Activated naive CD4-positive, alpha-beta T cell treated with anti-CD3 and anti-CD28 coated beads for 36 hours (primary cell): ENCODE data around the gene C20orf141. TPM values are rescaled to one million over a fixed set of nuclear protein-coding genes. Genes with fewer than 3 reads are reported as not detected.

Experiments
- CTCF ChIA-PET: fragments of 350-600 bp; sonication (Branson Sonifier 250); formaldehyde crosslinking; loops from one replicate; lab custom pipeline; 2021; ENCODE audit warnings: antibody characterized with exemption; lab: Charles Lee
- DNase-seq: peaks from one replicate; pipeline ENCODE4 v3.0.0-alpha.2; 2020
- H3K27ac Mint-ChIP-seq: one replicate; pipeline ENCODE4 v1.8.0; 2021; ENCODE audit warnings: mild to moderate bottlenecking, mixed read lengths
- H3K27me3 Mint-ChIP-seq: one replicate; pipeline ENCODE4 v1.8.0; 2021; ENCODE audit warnings: low read depth, mixed read lengths
- H3K36me3 Mint-ChIP-seq: one replicate; pipeline ENCODE4 v1.8.0; 2021; ENCODE audit warnings: low read depth, mixed read lengths
- H3K4me1 Mint-ChIP-seq: one replicate; pipeline ENCODE4 v1.8.0; 2021; ENCODE audit warnings: low read depth, mixed read lengths
- H3K4me3 Mint-ChIP-seq: one replicate; pipeline ENCODE4 v1.8.0; 2021; ENCODE audit warnings: mild to moderate bottlenecking, moderate library complexity, mixed read lengths
- H3K9me3 Mint-ChIP-seq: one replicate; pipeline ENCODE4 v1.8.0; 2021; ENCODE audit warnings: mixed read lengths
- intact Hi-C: fragments of 100-400 bp; cut with micrococcal nuclease; formaldehyde crosslinking; loops from one replicate; pipeline ENCODE4 v1.15.1; 2023
- total RNA-seq, 2 experiments: library from RNA; stranded (reverse); gene quantifications; one replicate each; pipeline ENCODE4 v1.2.3, GENCODE V29; 2021

C20orf141 gene
- total RNA-seq, 2 experiments from 2014 or later, result not detected

- CTCF ChIA-PET, result no interaction called here
- Mint-ChIP-seq H3K4me1 (peaks cover 37% of the 10 kb centered on the region), H3K36me3 (peaks cover 2% of the 10 kb centered on the region), H3K27ac (peak overlapping the region; percentile 54), H3K4me3 (no peak overlapping the region), H3K27me3 (no peaks in the 10 kb centered on the region), H3K9me3 (no peaks in the 10 kb centered on the region)
- DNase-seq, result no peak
- intact Hi-C loops, result no loop called here
Measured at GRCh38 chr20:2845607-2846006, 30.8 kb downstream of the C20orf141 start.

DNA sequence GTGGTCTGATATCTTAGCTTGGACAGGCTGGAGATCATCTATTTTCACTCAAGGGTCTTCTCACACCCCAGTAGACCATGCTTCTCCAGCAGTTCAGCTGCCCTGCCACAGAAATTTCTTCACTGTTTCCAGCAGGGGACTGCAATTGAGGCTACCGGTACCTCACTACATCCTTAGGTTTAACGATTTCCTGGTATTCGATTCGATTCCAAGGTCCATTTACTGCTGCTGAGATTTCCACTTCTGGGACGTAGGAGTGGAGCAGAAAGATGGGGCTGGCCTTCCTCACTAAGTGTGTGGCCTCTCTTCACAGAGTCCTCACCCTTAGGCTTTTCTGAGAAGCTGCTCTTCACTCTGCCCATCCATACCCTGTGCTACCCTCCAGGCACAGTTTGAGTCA is 31.9 kb downstream of the C20orf141 start:
- CTCF ChIA-PET, result no interaction called here
- no peak overlapping the region for H3K27ac Mint-ChIP-seq
- DNase-seq, result no peak
- no peaks in the 10 kb centered on the region for H3K27me3 Mint-ChIP-seq
- H3K36me3 Mint-ChIP-seq, result peaks cover 2% of the 10 kb centered on the region
- peaks cover 36% of the 10 kb centered on the region for H3K4me1 Mint-ChIP-seq
- intact Hi-C loops, result no loop called here
- no peaks in the 10 kb centered on the region for H3K9me3 Mint-ChIP-seq
- no peak overlapping the region for H3K4me3 Mint-ChIP-seq

DNA sequence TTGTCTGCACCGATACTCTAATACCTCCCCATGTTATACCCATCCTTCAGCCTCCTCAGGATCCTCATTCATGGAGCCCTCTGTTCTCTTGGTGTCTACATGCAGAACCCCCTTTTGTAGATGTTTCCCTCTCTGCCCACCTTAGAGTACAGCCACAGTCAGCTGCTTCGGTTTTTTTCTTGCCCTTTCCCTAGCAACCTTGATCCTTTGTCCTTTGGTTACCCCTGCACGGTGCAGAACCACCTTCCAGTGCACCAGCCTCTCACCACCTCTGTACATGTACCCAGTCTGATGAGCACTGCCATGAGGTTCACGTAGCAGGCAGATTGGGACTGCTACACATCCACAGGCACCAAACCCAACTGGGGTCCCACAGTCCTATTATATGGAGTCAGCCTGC is 33.0 kb downstream of the C20orf141 start:
- H3K9me3 Mint-ChIP-seq, result no peaks in the 10 kb centered on the region
- H3K4me1 Mint-ChIP-seq, result peaks cover 42% of the 10 kb centered on the region
- H3K27me3 Mint-ChIP-seq, result no peaks in the 10 kb centered on the region
- no peak for DNase-seq
- intact Hi-C loops, result no loop called here
- no peak overlapping the region for H3K27ac Mint-ChIP-seq
- H3K36me3 Mint-ChIP-seq, result peaks cover 3% of the 10 kb centered on the region
- CTCF ChIA-PET, result no interaction called here
- no peak overlapping the region for H3K4me3 Mint-ChIP-seq

GRCh38 chr20:2849529-2849928 is 34.7 kb downstream of the C20orf141 start:
- Mint-ChIP-seq H3K36me3 (peaks cover 3% of the 10 kb centered on the region), H3K4me3 (no peak overlapping the region), H3K27me3 (no peaks in the 10 kb centered on the region), H3K4me1 (peaks cover 27% of the 10 kb centered on the region), H3K27ac (peak overlapping the region; percentile 18), H3K9me3 (no peaks in the 10 kb centered on the region)
- intact Hi-C loops, result no loop called here
- CTCF ChIA-PET, result interaction anchor here (0.5 to 1.0 kb wide), 2 partner anchors 97 to 109 kb away, joined by 4 to 5 read pairs; no protein-coding TSS in a partner anchor
- no peak for DNase-seq

GRCh38 chr20:2851086-2851485 is 36.3 kb downstream of the C20orf141 start:
- Mint-ChIP-seq H3K36me3 (peaks cover 3% of the 10 kb centered on the region), H3K27ac (no peak overlapping the region), H3K4me3 (no peak overlapping the region), H3K27me3 (no peaks in the 10 kb centered on the region), H3K9me3 (no peaks in the 10 kb centered on the region), H3K4me1 (peaks cover 18% of the 10 kb centered on the region)
- CTCF ChIA-PET, result interaction anchor here (0.6 to 1.6 kb wide), 7 partner anchors 10 to 163 kb away, joined by 3 to 4 read pairs (median 4); no protein-coding TSS in a partner anchor
- intact Hi-C loops, result no loop called here
- no peak for DNase-seq

DNA sequence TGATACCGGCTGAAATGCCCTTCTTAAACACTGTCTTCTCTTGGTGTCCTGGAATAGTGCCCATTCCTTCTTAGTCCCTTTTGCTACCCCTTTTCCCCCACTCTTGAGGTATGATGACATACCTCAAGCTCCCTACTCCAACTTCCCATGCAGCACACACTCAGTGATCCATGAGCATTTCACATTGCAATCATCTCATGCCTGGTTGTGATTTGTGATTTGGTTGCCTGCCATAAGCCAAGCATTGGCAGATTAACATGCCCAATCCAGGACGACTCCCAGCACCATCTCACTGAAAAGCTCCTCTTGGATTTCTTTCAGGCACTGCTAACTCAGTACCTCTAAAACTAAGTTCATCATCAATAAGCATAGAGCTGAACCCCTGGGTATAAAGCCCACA is 43.8 kb downstream of the C20orf141 start:
- H3K27ac Mint-ChIP-seq, result no peak overlapping the region
- H3K4me3 Mint-ChIP-seq, result no peak overlapping the region
- CTCF ChIA-PET, result no interaction called here
- peaks cover 10% of the 10 kb centered on the region for H3K36me3 Mint-ChIP-seq
- no peaks in the 10 kb centered on the region for H3K9me3 Mint-ChIP-seq
- DNase-seq, result no peak
- H3K27me3 Mint-ChIP-seq, result no peaks in the 10 kb centered on the region
- intact Hi-C loops, result no loop called here
- peaks cover 2% of the 10 kb centered on the region for H3K4me1 Mint-ChIP-seq

- Mint-ChIP-seq H3K4me3 (no peak overlapping the region), H3K4me1 (peaks cover 2% of the 10 kb centered on the region), H3K27me3 (no peaks in the 10 kb centered on the region), H3K36me3 (peaks cover 12% of the 10 kb centered on the region), H3K9me3 (no peaks in the 10 kb centered on the region), H3K27ac (no peak overlapping the region)
- intact Hi-C loops, result no loop called here
- DNase-seq, result no peak
- CTCF ChIA-PET, result no interaction called here
Measured at GRCh38 chr20:2859330-2860121, 44.7 kb downstream of the C20orf141 start.

DNA sequence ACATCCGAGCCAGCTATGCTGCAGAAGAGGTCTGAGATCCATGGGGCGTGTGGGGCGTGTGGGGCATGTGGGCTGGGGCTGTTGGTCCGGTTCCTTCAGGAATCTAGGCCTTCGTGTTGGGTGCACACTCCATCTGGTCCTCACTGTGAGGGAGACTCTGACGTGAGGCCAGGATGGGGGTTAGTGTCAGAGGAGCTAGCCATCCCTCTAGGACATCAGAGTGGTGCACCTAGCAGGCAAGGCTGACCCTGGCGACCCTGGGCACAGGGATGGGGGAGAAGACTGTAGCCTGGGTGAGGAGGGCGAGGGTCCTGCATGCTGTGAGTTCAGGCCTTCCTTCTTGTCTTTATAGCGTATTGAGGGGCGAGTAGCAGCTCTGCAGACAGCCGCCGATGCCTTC is 49.8 kb downstream of the C20orf141 start:
- H3K27me3 Mint-ChIP-seq, result no peaks in the 10 kb centered on the region
- CTCF ChIA-PET, result interaction anchor here (0.9 kb wide), 1 partner anchor 33 kb away, joined by 4 read pairs; no protein-coding TSS in a partner anchor

DNA sequence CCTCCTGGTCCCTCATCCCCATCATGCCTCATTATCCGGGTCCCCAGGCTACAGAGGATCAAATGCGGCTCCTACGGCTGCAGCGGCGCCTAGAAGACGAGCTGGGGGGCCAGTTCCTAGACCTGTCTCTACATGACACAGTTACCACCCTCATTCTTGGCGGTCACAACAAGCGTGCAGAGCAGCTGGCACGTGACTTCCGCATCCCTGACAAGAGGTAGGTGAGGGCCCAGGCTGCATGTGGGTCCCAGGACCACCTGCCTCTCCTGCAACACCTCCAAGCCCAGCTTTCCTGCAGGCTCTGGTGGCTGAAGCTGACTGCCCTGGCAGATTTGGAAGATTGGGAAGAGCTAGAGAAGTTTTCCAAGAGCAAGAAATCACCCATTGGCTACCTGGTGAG is 50.3 kb downstream of the C20orf141 start:
- CTCF ChIA-PET, result no interaction called here
- Mint-ChIP-seq H3K36me3 (peaks cover 22% of the 10 kb centered on the region), H3K27ac (peak overlapping the region; percentile 19), H3K4me1 (peaks cover 24% of the 10 kb centered on the region), H3K4me3 (no peak overlapping the region), H3K9me3 (no peaks in the 10 kb centered on the region), H3K27me3 (no peaks in the 10 kb centered on the region)
- no peak for DNase-seq
- intact Hi-C loops, result no loop called here

More for the DNA sequence above, 49.8 kb downstream of the C20orf141 start:
- Mint-ChIP-seq H3K9me3 (no peaks in the 10 kb centered on the region), H3K36me3 (peaks cover 22% of the 10 kb centered on the region), H3K4me3 (no peak overlapping the region), H3K27ac (no peak overlapping the region), H3K4me1 (peaks cover 24% of the 10 kb centered on the region)
- intact Hi-C loops, result no loop called here
- no peak for DNase-seq

Other genes with a start within 250 kb of the C20orf141 start
- 100 to 1,000 TPM; 385 to 405 TPM for gene NOP56, start 162.4 kb upstream of the C20orf141 start, total RNA-seq
- 100 to 1,000 TPM; 123 to 125 TPM for gene IDH3B, start 150.8 kb upstream of the C20orf141 start, total RNA-seq
- gene EBF4, start 122.2 kb upstream of the C20orf141 start, total RNA-seq, result 1 to 10 TPM; 3.2 to 3.5 TPM
- 1 to 10 TPM; 2.0 to 2.2 TPM for gene CPXM1, start 14.4 kb upstream of the C20orf141 start, total RNA-seq
- not detected for gene TMEM239, start 1.4 kb downstream of the C20orf141 start, total RNA-seq
- gene PCED1A, start 25.7 kb downstream of the C20orf141 start, total RNA-seq, result 10 to 100 TPM; 44.6 to 44.8 TPM
- gene VPS16, start 25.8 kb downstream of the C20orf141 start, total RNA-seq, result 10 to 100 TPM; 39.0 to 42.0 TPM
- gene PTPRA, start 58.5 kb downstream of the C20orf141 start, total RNA-seq, result 10 to 100 TPM; 31.7 to 32.7 TPM
- not detected for gene GNRH2, start 228.6 kb downstream of the C20orf141 start, total RNA-seq
- 10 to 100 TPM; 50.0 to 52.4 TPM for gene MRPS26, start 231.1 kb downstream of the C20orf141 start, total RNA-seq